ENCODE results near the gene AGGF1.
"Not testable (repeated sequence)": the region's sequence is repeated elsewhere in the genome, so short reads cannot be mapped to it uniquely, and the experiment has no call there.

Gene AGGF1

GRCh38 chr5:77024490-77024889, 5.7 kb upstream of the AGGF1 start:
- DNase-seq: no peak

GRCh38 chr5:77028631-77029375, 1.4 kb upstream of the AGGF1 start:
- DNase-seq: no peak

- DNase-seq: peak; percentile 15
These were observed 773 bp upstream of the AGGF1 start for GRCh38 chr5:77029376-77029885.

- DNase-seq: no peak
These were observed 1.7 kb downstream of the AGGF1 start for GRCh38 chr5:77031891-77032290.

GRCh38 chr5:77032635-77033034, 2.4 kb downstream of the AGGF1 start:
- no peak for DNase-seq

GRCh38 chr5:77033338-77033737, 3.1 kb downstream of the AGGF1 start:
- DNase-seq: no peak

GRCh38 chr5:77035950-77036349, 5.7 kb downstream of the AGGF1 start:
- no peak for DNase-seq

- no peak for DNase-seq
These were observed 16.3 kb downstream of the AGGF1 start for GRCh38 chr5:77046416-77047073.

GRCh38 chr5:77064040-77064439, 33.8 kb downstream of the AGGF1 start:
- DNase-seq: no peak

- no peak for DNase-seq
These were observed 35.1 kb downstream of the AGGF1 start for GRCh38 chr5:77065256-77065655.

- no peak for DNase-seq
These were observed 36.0 kb downstream of the AGGF1 start for GRCh38 chr5:77066184-77066583.

GRCh38 chr5:77066823-77067442, 36.7 kb downstream of the AGGF1 start:
- no peak for DNase-seq

- no peak for DNase-seq
These were observed 43.5 kb downstream of the AGGF1 start for GRCh38 chr5:77073667-77074066.

GRCh38 chr5:77074745-77075144, 44.5 kb downstream of the AGGF1 start:
- DNase-seq: no peak

GRCh38 chr5:77076961-77077828, 47.0 kb downstream of the AGGF1 start:
- DNase-seq: peak; percentile 92

GRCh38 chr5:77077829-77078176, 47.6 kb downstream of the AGGF1 start:
- DNase-seq: no peak

- not testable (repeated sequence) for DNase-seq
These were observed 50.3 kb downstream of the AGGF1 start for GRCh38 chr5:77080479-77080878.

- DNase-seq: no peak
These were observed 50.7 kb downstream of the AGGF1 start for GRCh38 chr5:77080905-77081304.

- no peak for DNase-seq
These were observed 52.1 kb downstream of the AGGF1 start for GRCh38 chr5:77082280-77082679.

GRCh38 chr5:77083088-77083487, 52.9 kb downstream of the AGGF1 start:
- no peak for DNase-seq

- no peak for DNase-seq
These were observed 56.1 kb downstream of the AGGF1 start for GRCh38 chr5:77086368-77086688.

GRCh38 chr5:77086689-77087483, 56.7 kb downstream of the AGGF1 start, which contains the start of gene ZBED3:
TSS of gene ZBED3 (minus strand) at chr5:77087285. CDS start at chr5:77077878, 9,407 bp downstream.
- peak; percentile 97 for DNase-seq
